ENCODE results near the gene MAML3. TPM values are rescaled to one million over a fixed set of nuclear protein-coding genes. Genes with fewer than 3 reads are reported as not detected.

MAML3 gene
- total RNA-seq, 1 donor from 2014 or later = 21.8 TPM

DNA sequence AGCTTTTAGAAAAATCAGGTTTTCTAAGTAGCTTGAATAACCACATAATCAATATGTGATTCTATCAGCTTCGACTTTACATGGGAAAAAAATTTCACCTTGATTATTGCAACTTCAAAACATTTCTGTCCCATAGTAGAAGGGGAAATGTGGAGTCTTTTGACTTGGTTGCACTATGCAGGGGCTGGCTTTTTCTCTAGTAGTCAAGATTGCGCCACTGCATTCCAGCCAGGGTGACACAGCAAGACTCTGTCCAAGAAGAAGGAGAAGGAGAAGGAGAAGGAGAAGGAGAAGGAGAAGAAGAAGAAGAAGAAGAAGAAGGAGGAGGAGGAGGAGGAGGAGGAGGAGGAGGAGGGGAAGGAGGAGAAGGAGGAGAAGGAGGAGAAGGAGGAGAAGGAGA lies 84.9 kb downstream of the MAML3 start:
- Mint-ChIP-seq H3K27ac (no peak overlapping the region), H3K4me1 (ENCODE audit: unreplicated experiment) (peaks cover 27% of the 10 kb centered on the region), H3K4me3 (no peak overlapping the region), H3K36me3 (peaks cover 3% of the 10 kb centered on the region), H3K27me3 (no peaks in the 10 kb centered on the region), H3K9me3 (no peaks in the 10 kb centered on the region)
- no peak for DNase-seq (ENCODE audit: extremely low spot score, unreplicated experiment)
- no peak for TF ChIP-seq CTCF (conservative IDR thresholded peaks at IDR 0.05)

DNA sequence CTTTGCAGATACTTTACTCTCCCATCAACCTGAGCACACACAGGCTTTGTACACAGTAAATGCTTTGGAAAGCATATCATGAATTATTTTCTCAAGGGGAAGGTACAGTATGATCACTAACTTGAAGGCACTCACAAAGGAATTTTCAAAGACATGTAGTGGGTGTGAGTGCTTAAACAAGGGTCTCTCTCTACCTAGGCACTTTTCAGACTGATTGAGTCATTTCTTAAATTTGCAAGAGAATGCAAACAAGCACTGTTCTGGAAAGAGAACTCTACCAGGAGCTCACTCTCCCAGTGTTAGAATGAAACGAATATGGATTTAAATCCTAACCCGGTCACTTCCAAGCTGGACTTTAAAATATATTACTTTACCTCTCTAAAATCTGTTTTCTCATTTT lies 85.7 kb downstream of the MAML3 start:
- Mint-ChIP-seq H3K27me3 (no peaks in the 10 kb centered on the region), H3K27ac (no peak overlapping the region), H3K4me1 (ENCODE audit: unreplicated experiment) (peaks cover 27% of the 10 kb centered on the region), H3K9me3 (no peaks in the 10 kb centered on the region), H3K36me3 (no peaks in the 10 kb centered on the region), H3K4me3 (no peak overlapping the region)
- TF ChIP-seq CTCF (conservative IDR thresholded peaks at IDR 0.05) = no peak
- DNase-seq (ENCODE audit: extremely low spot score, unreplicated experiment) = no peak

DNA sequence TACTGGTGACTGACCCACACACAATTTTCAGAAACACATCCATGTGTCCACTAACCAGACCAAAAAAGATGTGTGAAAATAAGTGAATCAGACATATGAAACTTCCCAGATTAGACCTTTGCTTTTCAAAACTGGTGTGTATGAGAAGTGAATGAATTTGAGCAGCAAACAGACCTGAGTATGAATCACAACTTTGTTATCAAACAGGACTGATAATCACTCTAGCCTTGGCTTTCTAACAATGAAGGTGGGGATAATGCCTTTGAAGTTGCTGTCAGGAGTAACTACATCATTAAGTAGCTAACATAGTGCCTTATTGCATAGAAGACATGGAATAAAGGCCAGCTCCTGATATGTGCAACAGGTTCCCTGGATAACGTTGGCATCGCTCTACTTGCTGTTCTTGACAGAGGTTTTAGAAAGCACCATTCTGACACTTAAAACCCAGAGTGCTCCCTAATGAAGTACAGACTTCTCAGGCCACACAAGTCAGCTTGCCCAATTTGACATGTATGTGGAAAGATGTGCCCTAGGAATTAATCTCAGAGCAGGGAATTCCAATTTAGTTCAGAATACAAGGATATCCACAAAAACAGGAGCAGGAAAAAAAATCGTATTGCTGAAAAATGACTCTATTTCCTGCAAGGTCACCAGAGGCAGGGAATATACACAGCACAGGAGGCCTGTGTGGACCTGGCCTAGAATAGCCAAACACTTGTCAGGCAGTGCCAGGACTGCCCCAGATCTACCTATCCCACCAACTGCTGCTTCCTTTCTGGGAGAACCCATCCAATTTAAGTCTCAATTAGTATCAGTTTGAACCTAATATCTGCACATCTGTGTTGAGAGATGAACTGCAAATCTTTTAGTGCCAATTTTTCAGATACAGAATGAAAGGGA lies 87.7 kb downstream of the MAML3 start:
- Mint-ChIP-seq H3K27me3 (no peaks in the 10 kb centered on the region), H3K27ac (peak overlapping the region; percentile 37)

GRCh38 chr4:140065393-140065792 lies 88.6 kb downstream of the MAML3 start:
- Mint-ChIP-seq H3K36me3 (no peaks in the 10 kb centered on the region), H3K9me3 (no peaks in the 10 kb centered on the region), H3K27ac (no peak overlapping the region), H3K27me3 (no peaks in the 10 kb centered on the region), H3K4me3 (no peak overlapping the region), H3K4me1 (ENCODE audit: unreplicated experiment) (peaks cover 24% of the 10 kb centered on the region)
- TF ChIP-seq CTCF (conservative IDR thresholded peaks at IDR 0.05) = no peak
- no peak for DNase-seq (ENCODE audit: extremely low spot score, unreplicated experiment)

More for the DNA sequence above, 87.7 kb downstream of the MAML3 start:
- no peaks in the 10 kb centered on the region for H3K36me3 Mint-ChIP-seq
- DNase-seq (ENCODE audit: extremely low spot score, unreplicated experiment) = no peak
- no peak for TF ChIP-seq CTCF (conservative IDR thresholded peaks at IDR 0.05)
- no peaks in the 10 kb centered on the region for H3K9me3 Mint-ChIP-seq
- H3K4me3 Mint-ChIP-seq = no peak overlapping the region
- peaks cover 22% of the 10 kb centered on the region for H3K4me1 Mint-ChIP-seq (ENCODE audit: unreplicated experiment)

GRCh38 chr4:140061659-140062289 lies 92.2 kb downstream of the MAML3 start:
- TF ChIP-seq CTCF (conservative IDR thresholded peaks at IDR 0.05) = no peak
- H3K27me3 Mint-ChIP-seq = no peaks in the 10 kb centered on the region
- peaks cover 37% of the 10 kb centered on the region for H3K4me1 Mint-ChIP-seq (ENCODE audit: unreplicated experiment)

More at GRCh38 chr4:140061659-140062289, 92.2 kb downstream of the MAML3 start:
- Mint-ChIP-seq H3K36me3 (no peaks in the 10 kb centered on the region), H3K4me3 (no peak overlapping the region), H3K27ac (no peak overlapping the region), H3K9me3 (no peaks in the 10 kb centered on the region)
- DNase-seq (ENCODE audit: extremely low spot score, unreplicated experiment) = no peak
